ENCODE measurements around the gene PTPRH. TPM values are rescaled to one million over a fixed set of nuclear protein-coding genes. Genes with fewer than 3 reads are reported as not detected.

PTPRH gene
- total and polyA plus RNA-seq, 8 donors, result 5.3 to 83.9 (median 39.7) TPM

DNA sequence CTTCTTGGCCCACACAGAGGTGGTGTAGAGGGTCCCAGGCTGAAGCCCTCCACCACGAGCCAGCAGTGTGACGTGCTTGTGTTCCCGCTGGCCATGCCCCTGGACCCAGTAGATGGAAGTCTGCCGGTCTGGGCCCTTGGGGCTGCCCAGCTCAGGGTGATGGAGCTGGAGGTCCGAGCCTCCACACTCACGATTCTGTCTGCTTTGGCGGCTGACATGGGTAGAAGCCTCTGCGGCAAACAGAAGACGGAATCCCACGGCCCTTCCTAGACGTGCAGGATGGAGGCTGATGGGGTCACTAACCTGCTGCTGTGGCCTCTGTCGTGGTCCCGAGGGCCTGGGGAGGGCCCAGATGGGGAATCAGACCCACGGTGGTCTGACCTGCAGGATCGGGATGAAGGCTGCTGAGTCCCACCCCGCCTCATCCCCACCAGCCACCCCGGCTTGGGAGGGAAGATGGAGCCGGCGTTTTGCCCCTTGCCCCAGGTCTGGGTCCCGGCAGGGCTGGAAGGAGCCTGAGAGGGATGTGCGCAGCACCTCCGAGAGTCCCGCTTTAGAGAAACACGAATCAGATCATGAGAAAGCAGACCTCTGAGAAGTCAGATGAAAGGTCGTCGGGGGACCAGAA, 14.9 kb upstream of the PTPRH start:
- intact Hi-C loops (cut with DNase I; ENCODE audit: low total_unique reads), result no loop called here
- 78 to 84% (median 82%) methylated on average over 11 to 26 of the region's 26 CpGs for WGBS, 5 donors
- TF ChIP-seq POLR2AphosphoS5 (IDR thresholded peaks at IDR 0.05) (no peak), EP300 (IDR thresholded peaks at IDR 0.05) (no peak), POLR2A (IDR thresholded peaks at IDR 0.05) (no peak)
- TF ChIP-seq, protein P1, sequence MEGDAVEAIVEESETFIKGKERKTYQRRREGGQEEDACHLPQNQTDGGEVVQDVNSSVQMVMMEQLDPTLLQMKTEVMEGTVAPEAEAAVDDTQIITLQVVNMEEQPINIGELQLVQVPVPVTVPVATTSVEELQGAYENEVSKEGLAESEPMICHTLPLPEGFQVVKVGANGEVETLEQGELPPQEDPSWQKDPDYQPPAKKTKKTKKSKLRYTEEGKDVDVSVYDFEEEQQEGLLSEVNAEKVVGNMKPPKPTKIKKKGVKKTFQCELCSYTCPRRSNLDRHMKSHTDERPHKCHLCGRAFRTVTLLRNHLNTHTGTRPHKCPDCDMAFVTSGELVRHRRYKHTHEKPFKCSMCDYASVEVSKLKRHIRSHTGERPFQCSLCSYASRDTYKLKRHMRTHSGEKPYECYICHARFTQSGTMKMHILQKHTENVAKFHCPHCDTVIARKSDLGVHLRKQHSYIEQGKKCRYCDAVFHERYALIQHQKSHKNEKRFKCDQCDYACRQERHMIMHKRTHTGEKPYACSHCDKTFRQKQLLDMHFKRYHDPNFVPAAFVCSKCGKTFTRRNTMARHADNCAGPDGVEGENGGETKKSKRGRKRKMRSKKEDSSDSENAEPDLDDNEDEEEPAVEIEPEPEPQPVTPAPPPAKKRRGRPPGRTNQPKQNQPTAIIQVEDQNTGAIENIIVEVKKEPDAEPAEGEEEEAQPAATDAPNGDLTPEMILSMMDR (IDR thresholded peaks at IDR 0.05), result no peak
- Histone ChIP-seq H3K4me1 (peaks cover 1 to 19% (median 10%) of the 10 kb centered on the region in 4 donors), H3K9me3 (peaks cover 0 to 7% (median 0%) of the 10 kb centered on the region in 4 donors), H3K4me3 (no peak overlapping the region), H3K36me3 (peaks cover 12 to 46% (median 43%) of the 10 kb centered on the region in 4 donors), H3K27me3 (no peaks in the 10 kb centered on the region), H3K27ac (no peak overlapping the region)
- no peak for DNase-seq

DNA sequence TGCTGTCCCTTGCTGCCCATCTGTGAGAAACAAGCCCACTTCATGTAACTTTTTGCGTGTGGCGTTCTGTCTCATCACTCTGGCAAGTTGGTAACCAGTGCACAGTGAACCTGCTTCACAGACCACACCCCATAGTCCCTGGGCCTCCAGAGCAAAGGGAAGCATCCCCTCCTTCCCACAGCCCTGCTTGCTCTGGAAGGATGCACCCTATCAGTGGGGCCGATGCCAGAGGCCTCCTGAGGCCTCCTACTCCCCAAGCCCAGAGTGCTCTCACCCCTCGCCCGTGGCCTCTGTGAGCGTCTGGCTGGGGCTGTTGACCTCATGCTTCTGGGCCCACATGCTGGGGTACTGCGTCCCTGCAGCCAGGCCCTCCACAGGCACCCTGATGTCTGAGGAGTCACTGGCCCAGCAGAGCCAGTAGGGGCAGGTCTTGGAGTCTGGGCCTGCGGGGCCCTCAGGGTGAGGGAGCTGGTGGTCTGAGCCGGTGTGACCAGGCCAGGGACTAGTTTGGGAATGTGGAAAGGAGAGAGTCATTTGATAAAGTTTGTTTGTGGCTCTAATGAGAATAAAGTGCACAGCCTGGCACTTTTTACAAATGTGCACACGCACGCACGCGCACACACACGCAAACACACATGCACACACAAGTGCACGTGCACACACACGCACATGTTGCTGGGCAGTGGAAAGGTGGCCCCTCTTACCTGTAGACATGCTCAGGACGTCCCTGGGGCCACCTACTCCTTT, 14.2 kb upstream of the PTPRH start:
- intact Hi-C loops (cut with DNase I; ENCODE audit: low total_unique reads), result no loop called here
- 82 to 93% (median 89%) methylated on average over 12 to 17 of the region's 17 CpGs for WGBS, 5 donors
- Histone ChIP-seq H3K27ac (no peak overlapping the region), H3K4me1 (peaks cover 0 to 12% (median 5%) of the 10 kb centered on the region in 4 donors), H3K27me3 (no peaks in the 10 kb centered on the region), H3K4me3 (no peak overlapping the region), H3K9me3 (peaks cover 0 to 7% (median 0%) of the 10 kb centered on the region in 4 donors), H3K36me3 (peaks cover 12 to 39% (median 36%) of the 10 kb centered on the region in 4 donors)
- TF ChIP-seq POLR2AphosphoS5 (IDR thresholded peaks at IDR 0.05) (no peak), EP300 (IDR thresholded peaks at IDR 0.05) (no peak), POLR2A (IDR thresholded peaks at IDR 0.05) (no peak)
- TF ChIP-seq, protein P1 (IDR thresholded peaks at IDR 0.05), result no peak
- DNase-seq, result no peak

DNA sequence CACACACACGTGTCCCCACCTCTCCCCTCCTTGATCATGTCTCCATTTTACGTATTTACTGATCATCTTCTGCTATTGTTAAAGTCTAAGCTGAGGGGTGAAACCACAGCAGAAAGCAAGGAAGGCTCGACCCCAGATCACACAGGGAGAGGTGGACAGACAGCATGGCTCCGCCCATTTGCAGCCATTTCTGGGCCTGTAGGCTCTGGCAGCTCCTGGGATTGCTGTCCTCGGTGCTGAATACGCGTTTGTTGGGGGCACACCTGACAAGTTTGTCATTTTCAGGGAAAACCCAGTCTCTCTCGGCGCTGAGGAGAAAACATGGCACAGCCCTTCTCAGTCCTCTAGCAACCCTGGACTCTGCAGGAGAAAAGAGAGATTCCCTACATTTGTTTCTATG, 11.2 kb upstream of the PTPRH start:
- 73 to 83% (median 79%) methylated on average over 9 of the region's 9 CpGs for WGBS, 5 donors
- H3K36me3 ChIP-seq, result peaks cover 0 to 11% (median 9%) of the 10 kb centered on the region in 4 donors
- DNase-seq, result no peak
- peaks cover 0 to 15% (median 0%) of the 10 kb centered on the region in 3 donors for H3K27me3 ChIP-seq
- peaks cover 0 to 7% (median 0%) of the 10 kb centered on the region in 4 donors for H3K9me3 ChIP-seq
- no peak for TF ChIP-seq EP300 (IDR thresholded peaks at IDR 0.05)
- peaks cover 4 to 18% (median 13%) of the 10 kb centered on the region in 4 donors for H3K4me1 ChIP-seq
- no peak overlapping the region for H3K27ac ChIP-seq
- H3K4me3 ChIP-seq, result no peak overlapping the region
- intact Hi-C loops (cut with DNase I; ENCODE audit: low total_unique reads), result no loop called here

DNA sequence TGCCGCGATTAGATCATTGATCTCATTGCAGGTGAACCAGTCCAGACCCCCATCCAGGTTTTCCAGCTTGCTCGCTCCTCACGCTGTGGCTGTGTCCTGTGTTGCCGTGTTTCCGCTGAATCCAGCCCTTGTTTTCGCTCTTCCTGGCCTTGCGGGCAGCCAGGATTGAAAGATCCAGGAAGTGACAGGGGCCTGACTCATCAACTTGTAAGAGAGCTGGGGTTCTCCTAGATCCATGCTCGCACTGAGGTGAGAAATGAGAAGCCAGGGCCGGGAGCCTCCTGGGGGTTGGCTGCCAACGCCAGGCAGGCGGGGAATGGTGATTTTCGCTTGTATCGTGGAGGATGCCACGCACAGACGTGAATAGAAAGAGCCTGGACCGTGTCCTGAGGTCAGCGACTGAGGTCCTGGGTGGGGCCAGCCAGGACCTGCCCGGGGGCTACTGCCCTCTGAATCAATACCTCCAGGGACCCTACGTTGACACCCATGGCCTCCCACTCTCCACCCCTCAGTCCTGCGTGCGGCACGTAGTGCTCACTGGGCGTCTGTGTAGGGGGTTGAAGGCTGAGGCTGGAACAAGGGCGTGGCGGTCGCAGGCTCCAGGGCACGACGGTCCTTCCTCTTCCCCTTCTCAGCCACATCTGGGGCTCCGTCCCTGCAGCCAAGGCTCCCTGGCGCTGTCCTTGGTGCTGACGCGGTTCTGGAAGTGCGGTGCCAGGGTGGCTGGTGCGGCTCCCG, 7.3 kb upstream of the PTPRH start:
- H3K27ac ChIP-seq, result peak overlapping the region; percentile 49 to 82 (median 69)
- TF ChIP-seq, protein P1 (IDR thresholded peaks at IDR 0.05), result no peak
- TF ChIP-seq POLR2AphosphoS5 (IDR thresholded peaks at IDR 0.05), result peak in 2 of 3 donors; percentile 49 to 88
- H3K4me3 ChIP-seq, result peak overlapping the region; percentile 25 to 45 (median 37)
- peak; percentile 72 to 95 for DNase-seq
- peaks cover 4 to 18% (median 13%) of the 10 kb centered on the region in 4 donors for H3K4me1 ChIP-seq
- no peaks in the 10 kb centered on the region for H3K36me3 ChIP-seq
- intact Hi-C loops (cut with DNase I; ENCODE audit: low total_unique reads), result no loop called here
- 4 to 8% (median 5%) methylated on average over 22 to 36 of the region's 36 CpGs for WGBS, 5 donors
- peaks cover 0 to 17% (median 14%) of the 10 kb centered on the region in 4 donors for H3K9me3 ChIP-seq
- peaks cover 0 to 30% (median 0%) of the 10 kb centered on the region in 3 donors for H3K27me3 ChIP-seq

Data from stomach (tissue), 9 donors.